K562 (cell line): ENCODE measurements around the gene DOK1. TPM values are rescaled to one million over a fixed set of nuclear protein-coding genes. Genes with fewer than 3 reads are reported as not detected.

ENCODE experiments used
- ARNT ChIP-seq, 2 experiments: fragments of 450-650 bp; IDR thresholded peaks; 2 replicates each; pipeline ENCODE4 v1.6.1; 2016; ENCODE audit warnings: mild to moderate bottlenecking in 1 of 2
- E2F3 ChIP-seq: fragments of 250-450 bp; sonication (Bioruptor Pico); IDR thresholded peaks from 2 replicates; pipeline ENCODE4 v1.4.0; 2020; ENCODE audit warnings: mild to moderate bottlenecking
- ERF ChIP-seq: fragments of 450-650 bp; formaldehyde crosslinking; IDR thresholded peaks from 2 replicates; pipeline ENCODE4 v1.4.0; 2020; ENCODE audit warnings: mild to moderate bottlenecking, mixed read lengths
- IFI16 ChIP-seq: fragments of 250-450 bp; sonication (Bioruptor Pico); IDR thresholded peaks from 2 replicates; pipeline ENCODE4 v2.1.2; 2022; ENCODE audit warnings: mild to moderate bottlenecking, inconsistent platforms
- KAT7 ChIP-seq: sonication (generic); formaldehyde crosslinking; IDR thresholded peaks from 2 replicates; pipeline ENCODE4 v1.8.0; 2022; ENCODE audit warnings: missing genetic modification reagents, mild to moderate bottlenecking, borderline replicate concordance
- MCM2 ChIP-seq: fragments of 450-650 bp; IDR thresholded peaks from 2 replicates; pipeline ENCODE4 v1.6.1; 2017; ENCODE audit warnings: low read depth, mild to moderate bottlenecking
- PTRF ChIP-seq: fragments of 450-650 bp; IDR thresholded peaks from 2 replicates; pipeline ENCODE4 v1.6.1; 2016; ENCODE audit warnings: mild to moderate bottlenecking, missing genetic modification characterization, missing compliant biosample characterization
- PURB ChIP-seq: sonication (generic); formaldehyde crosslinking; IDR thresholded peaks from 2 replicates; pipeline ENCODE4 v1.9.0; 2021; ENCODE audit warnings: low read depth, mild to moderate bottlenecking, missing genetic modification reagents
- RAD21 ChIP-seq, 2 experiments: fragments of 250-450 bp in 1 of 2; fragments of 450-650 bp in 1 of 2; sonication (Bioruptor Pico) in 1 of 2; formaldehyde crosslinking in 1 of 2; IDR thresholded peaks in 1 of 2; conservative IDR thresholded peaks in 1 of 2; 2 replicates each; pipeline versions ENCODE4 v1.4.0 to v1.8.0; 2020 to 2022; ENCODE audit warnings: mild to moderate bottlenecking in 2 of 2, moderate library complexity in 1 of 2
- RUNX1 ChIP-seq: sonication (generic); IDR thresholded peaks from 2 replicates; pipeline ENCODE4 v1.6.1; 2016; ENCODE audit warnings: antibody characterized with exemption, low read depth
- SMARCC2 ChIP-seq: fragments of 450-650 bp; IDR thresholded peaks from 2 replicates; pipeline ENCODE4 v1.6.1; 2017; ENCODE audit warnings: antibody characterized with exemption, moderate library complexity, mild to moderate bottlenecking, low read depth
- TRIM24 ChIP-seq, 2 experiments: fragments of 450-650 bp; IDR thresholded peaks; 2 replicates each; pipeline ENCODE4 v1.6.1; 2016
- ZBED1 ChIP-seq: IDR thresholded peaks from 2 replicates; pipeline ENCODE4 v1.6.1; 2014
- ZNF232 ChIP-seq: sonication (generic); formaldehyde crosslinking; IDR thresholded peaks from 2 replicates; pipeline ENCODE4 v1.8.0; 2022; ENCODE audit warnings: mild to moderate bottlenecking, missing genetic modification reagents
- ZNF561 ChIP-seq: fragments of 450-650 bp; formaldehyde crosslinking; conservative IDR thresholded peaks from 2 replicates; pipeline ENCODE4 v1.4.0; 2020; ENCODE audit warnings: mild to moderate bottlenecking, moderate library complexity
- polyA plus RNA-seq, 8 experiments: library from polyadenylated mRNA; depleted of rRNA in 4 of 8; stranded (reverse) in 5 of 8; unstranded in 3 of 8; fragments of >200 nt; fragmentation: Nextera tagmentation in 2 of 8; fragmentation: Illumina TruSeq in 1 of 8; extraction: Ambion mirVana in 2 of 8; extraction: Trizol in 1 of 8; gene quantifications; 2 replicates each; pipeline versions ENCODE4 v1.2.1 to v1.2.3, GENCODE V29; 2011 to 2014; ENCODE audit warnings: inconsistent platforms in 1 of 8, missing spikeins in 1 of 8
- total RNA-seq, 7 experiments: library from RNA; depleted of rRNA in 6 of 7; stranded (reverse); fragments of >200 nt in 6 of 7; fragmentation: Illumina TruSeq in 2 of 7; extraction: Trizol in 2 of 7; gene quantifications; 2 replicates each; pipeline versions ENCODE4 v1.2.1 to v1.2.3, GENCODE V29; 2011 to 2021; ENCODE audit warnings: low replicate concordance in 1 of 7
- TF ChIP-seq, protein P1 (sequence below): fragments of 250-450 bp; sonication (Bioruptor Pico); IDR thresholded peaks from 2 replicates; pipeline ENCODE4 v1.4.0; 2020
- TF ChIP-seq, protein P2 (sequence below): fragments of 450-650 bp; IDR thresholded peaks from 2 replicates; pipeline ENCODE4 v1.6.1; 2017; ENCODE audit warnings: antibody characterized with exemption, mild to moderate bottlenecking
- TF ChIP-seq, protein P3 (sequence below): sonication (generic); formaldehyde crosslinking; IDR thresholded peaks from 2 replicates; pipeline ENCODE4 v1.8.0; 2023; ENCODE audit warnings: mild to moderate bottlenecking, missing genetic modification reagents
- TF ChIP-seq, protein P4 (sequence below), 2 experiments: fragments of 450-650 bp; conservative IDR thresholded peaks; 2 replicates each; pipeline ENCODE4 v1.6.1; 2017; ENCODE audit warnings: mild to moderate bottlenecking in 2 of 2, moderate library complexity in 2 of 2

The DOK1 gene
- total and polyA plus RNA-seq, 9 of the 15 experiments (the other 6 are each of a cell fraction or from before 2014, with no cell fraction given), result 0.59 to 36.4 (median 16.1) TPM

DNA sequence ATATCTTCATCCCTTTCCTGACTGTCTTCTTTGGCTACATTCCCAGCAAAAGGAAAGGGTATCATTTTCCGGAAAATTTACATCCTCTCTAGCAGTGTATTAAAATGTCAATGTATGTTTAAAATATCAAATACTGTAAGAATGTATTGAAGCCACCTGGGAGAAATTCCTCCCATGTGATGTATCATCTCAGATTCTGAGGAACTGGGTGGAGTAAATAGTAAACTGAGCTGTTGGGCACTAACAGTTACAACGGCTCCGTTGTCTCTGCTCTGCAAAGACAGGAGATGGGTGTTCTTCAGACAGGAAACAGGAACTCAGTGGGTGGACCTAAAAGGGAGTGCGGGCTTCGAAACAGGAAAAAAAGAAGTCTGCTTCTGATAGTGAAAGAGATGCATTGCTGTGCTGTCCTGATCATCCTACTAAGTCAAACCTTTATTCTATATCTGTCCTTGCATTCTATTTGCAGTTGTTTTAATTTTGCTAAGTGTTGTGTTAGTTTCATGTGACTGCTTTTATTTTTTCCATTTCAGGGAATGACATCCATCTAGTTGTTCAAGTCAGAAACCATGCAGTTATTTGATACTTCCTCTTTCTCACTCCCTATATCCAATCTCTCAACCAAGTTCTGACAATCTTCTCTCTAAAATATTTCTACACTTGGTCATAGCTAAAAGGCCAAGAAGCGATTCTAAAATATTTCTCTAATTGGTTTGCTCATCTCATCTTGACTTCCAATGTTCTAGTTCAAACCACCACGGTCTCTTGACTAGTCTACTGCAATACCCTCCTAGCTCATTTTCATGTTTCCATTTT is 19.4 kb downstream of the DOK1 start (continued):
- TF ChIP-seq KAT7 (CRISPR knock-in tag) (0 out of 2 replicates have a peak, but pooled peaks have one; percentile 36), ZBED1 (no peak), PTRF (no peak), RUNX1 (no peak), SMARCC2 (no peak), TRIM24 (IDR thresholded peaks at IDR 0.05) (no peak), ZNF561 (no peak), E2F3 (CRISPR knock-in tag) (no peak), PURB (no peak), ERF (CRISPR knock-in tag) (peak; percentile 22; the same call in 1 of the 2 replicates), IFI16 (CRISPR knock-in tag) (no peak), ARNT (IDR thresholded peaks at IDR 0.05) (no peak), ZNF232 (no peak), MCM2 (no peak), RAD21 (CRISPR knock-in tag; conservative IDR thresholded peaks at IDR 0.05 in 1 of 2, IDR thresholded peaks at IDR 0.05 in 1 of 2) (no peak; a peak in 1 of 4 replicates)
- TF ChIP-seq, protein P1, sequence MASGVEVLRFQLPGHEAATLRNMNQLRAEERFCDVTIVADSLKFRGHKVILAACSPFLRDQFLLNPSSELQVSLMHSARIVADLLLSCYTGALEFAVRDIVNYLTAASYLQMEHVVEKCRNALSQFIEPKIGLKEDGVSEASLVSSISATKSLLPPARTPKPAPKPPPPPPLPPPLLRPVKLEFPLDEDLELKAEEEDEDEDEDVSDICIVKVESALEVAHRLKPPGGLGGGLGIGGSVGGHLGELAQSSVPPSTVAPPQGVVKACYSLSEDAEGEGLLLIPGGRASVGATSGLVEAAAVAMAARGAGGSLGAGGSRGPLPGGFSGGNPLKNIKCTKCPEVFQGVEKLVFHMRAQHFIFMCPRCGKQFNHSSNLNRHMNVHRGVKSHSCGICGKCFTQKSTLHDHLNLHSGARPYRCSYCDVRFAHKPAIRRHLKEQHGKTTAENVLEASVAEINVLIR (CRISPR knock-in tag), result no peak
- TF ChIP-seq, protein P2, sequence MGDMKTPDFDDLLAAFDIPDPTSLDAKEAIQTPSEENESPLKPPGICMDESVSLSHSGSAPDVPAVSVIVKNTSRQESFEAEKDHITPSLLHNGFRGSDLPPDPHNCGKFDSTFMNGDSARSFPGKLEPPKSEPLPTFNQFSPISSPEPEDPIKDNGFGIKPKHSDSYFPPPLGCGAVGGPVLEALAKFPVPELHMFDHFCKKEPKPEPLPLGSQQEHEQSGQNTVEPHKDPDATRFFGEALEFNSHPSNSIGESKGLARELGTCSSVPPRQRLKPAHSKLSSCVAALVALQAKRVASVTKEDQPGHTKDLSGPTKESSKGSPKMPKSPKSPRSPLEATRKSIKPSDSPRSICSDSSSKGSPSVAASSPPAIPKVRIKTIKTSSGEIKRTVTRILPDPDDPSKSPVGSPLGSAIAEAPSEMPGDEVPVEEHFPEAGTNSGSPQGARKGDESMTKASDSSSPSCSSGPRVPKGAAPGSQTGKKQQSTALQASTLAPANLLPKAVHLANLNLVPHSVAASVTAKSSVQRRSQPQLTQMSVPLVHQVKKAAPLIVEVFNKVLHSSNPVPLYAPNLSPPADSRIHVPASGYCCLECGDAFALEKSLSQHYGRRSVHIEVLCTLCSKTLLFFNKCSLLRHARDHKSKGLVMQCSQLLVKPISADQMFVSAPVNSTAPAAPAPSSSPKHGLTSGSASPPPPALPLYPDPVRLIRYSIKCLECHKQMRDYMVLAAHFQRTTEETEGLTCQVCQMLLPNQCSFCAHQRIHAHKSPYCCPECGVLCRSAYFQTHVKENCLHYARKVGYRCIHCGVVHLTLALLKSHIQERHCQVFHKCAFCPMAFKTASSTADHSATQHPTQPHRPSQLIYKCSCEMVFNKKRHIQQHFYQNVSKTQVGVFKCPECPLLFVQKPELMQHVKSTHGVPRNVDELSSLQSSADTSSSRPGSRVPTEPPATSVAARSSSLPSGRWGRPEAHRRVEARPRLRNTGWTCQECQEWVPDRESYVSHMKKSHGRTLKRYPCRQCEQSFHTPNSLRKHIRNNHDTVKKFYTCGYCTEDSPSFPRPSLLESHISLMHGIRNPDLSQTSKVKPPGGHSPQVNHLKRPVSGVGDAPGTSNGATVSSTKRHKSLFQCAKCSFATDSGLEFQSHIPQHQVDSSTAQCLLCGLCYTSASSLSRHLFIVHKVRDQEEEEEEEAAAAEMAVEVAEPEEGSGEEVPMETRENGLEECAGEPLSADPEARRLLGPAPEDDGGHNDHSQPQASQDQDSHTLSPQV, result peak; percentile 76
- TF ChIP-seq, protein P3, sequence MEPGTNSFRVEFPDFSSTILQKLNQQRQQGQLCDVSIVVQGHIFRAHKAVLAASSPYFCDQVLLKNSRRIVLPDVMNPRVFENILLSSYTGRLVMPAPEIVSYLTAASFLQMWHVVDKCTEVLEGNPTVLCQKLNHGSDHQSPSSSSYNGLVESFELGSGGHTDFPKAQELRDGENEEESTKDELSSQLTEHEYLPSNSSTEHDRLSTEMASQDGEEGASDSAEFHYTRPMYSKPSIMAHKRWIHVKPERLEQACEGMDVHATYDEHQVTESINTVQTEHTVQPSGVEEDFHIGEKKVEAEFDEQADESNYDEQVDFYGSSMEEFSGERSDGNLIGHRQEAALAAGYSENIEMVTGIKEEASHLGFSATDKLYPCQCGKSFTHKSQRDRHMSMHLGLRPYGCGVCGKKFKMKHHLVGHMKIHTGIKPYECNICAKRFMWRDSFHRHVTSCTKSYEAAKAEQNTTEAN (CRISPR knock-in tag), result no peak
- TF ChIP-seq, protein P4, sequence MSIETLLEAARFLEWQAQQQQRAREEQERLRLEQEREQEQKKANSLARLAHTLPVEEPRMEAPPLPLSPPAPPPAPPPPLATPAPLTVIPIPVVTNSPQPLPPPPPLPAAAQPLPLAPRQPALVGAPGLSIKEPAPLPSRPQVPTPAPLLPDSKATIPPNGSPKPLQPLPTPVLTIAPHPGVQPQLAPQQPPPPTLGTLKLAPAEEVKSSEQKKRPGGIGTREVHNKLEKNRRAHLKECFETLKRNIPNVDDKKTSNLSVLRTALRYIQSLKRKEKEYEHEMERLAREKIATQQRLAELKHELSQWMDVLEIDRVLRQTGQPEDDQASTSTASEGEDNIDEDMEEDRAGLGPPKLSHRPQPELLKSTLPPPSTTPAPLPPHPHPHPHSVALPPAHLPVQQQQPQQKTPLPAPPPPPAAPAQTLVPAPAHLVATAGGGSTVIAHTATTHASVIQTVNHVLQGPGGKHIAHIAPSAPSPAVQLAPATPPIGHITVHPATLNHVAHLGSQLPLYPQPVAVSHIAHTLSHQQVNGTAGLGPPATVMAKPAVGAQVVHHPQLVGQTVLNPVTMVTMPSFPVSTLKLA (conservative IDR thresholded peaks at IDR 0.05), result peak in 1 of 2 experiments; percentile 23; a peak in 1 of 4 replicates
